H9 (cell line): ENCODE results near the gene TRIM40. TPM values are rescaled to one million over a fixed set of nuclear protein-coding genes. Genes with fewer than 3 reads are reported as not detected.

Experiments used
- DNase-seq: peaks from one replicate; pipeline ENCODE4 v3.0.0-alpha.2; 2017
- H2AFZ ChIP-seq: one replicate; pipeline ENCODE4 v1.6.1; 2013; ENCODE audit warnings: mild to moderate bottlenecking, low read length, control low read depth, moderate library complexity
- H2AK5ac ChIP-seq: 2 replicates; pipeline ENCODE4 v1.6.1; 2013; ENCODE audit warnings: low read length, control low read depth, mixed read lengths; ENCODE audit not compliant: insufficient read length
- H2BK120ac ChIP-seq: one replicate; pipeline ENCODE4 v1.6.1; 2013; ENCODE audit warnings: low read depth, mild to moderate bottlenecking, low read length, control low read depth, inconsistent platforms; ENCODE audit not compliant: poor library complexity, severe bottlenecking
- H2BK12ac ChIP-seq: 2 replicates; pipeline ENCODE4 v1.6.1; 2013; ENCODE audit warnings: low read length, control low read depth, mixed read lengths, low read depth; ENCODE audit not compliant: insufficient read length
- H2BK15ac ChIP-seq: 2 replicates; pipeline ENCODE4 v1.6.1; 2013; ENCODE audit warnings: low read depth, low read length, control low read depth
- H2BK20ac ChIP-seq: one replicate; pipeline ENCODE4 v1.6.1; 2013; ENCODE audit warnings: low read depth, mild to moderate bottlenecking, low read length, control low read depth, inconsistent platforms; ENCODE audit not compliant: poor library complexity, severe bottlenecking
- H2BK5ac ChIP-seq: 2 replicates; pipeline ENCODE4 v1.6.1; 2013; ENCODE audit warnings: low read length, control low read depth, mixed read lengths; ENCODE audit not compliant: insufficient read length
- H3K14ac ChIP-seq: 2 replicates; pipeline ENCODE4 v1.6.1; 2013; ENCODE audit warnings: low read length, control low read depth; ENCODE audit not compliant: insufficient read depth
- H3K18ac ChIP-seq: 2 replicates; pipeline ENCODE4 v1.6.1; 2013; ENCODE audit warnings: low read depth, mild to moderate bottlenecking, mixed read lengths, low read length, control low read depth; ENCODE audit not compliant: insufficient read length
- H3K23ac ChIP-seq: 2 replicates; pipeline ENCODE4 v1.6.1; 2013; ENCODE audit warnings: low read length, control low read depth, mixed read lengths, low read depth; ENCODE audit not compliant: insufficient read length
- H3K23me2 ChIP-seq: 2 replicates; pipeline ENCODE4 v1.6.1; 2013; ENCODE audit warnings: low read depth, mild to moderate bottlenecking, mixed read lengths, low read length, control low read depth; ENCODE audit not compliant: insufficient read length, poor library complexity, severe bottlenecking
- H3K27ac ChIP-seq: 2 replicates; pipeline ENCODE4 v1.5.1; 2013; ENCODE audit warnings: low read length, control low read depth, mixed read lengths, low read depth; ENCODE audit not compliant: insufficient read length
- H3K27me3 ChIP-seq: 2 replicates; pipeline ENCODE4 v1.6.1; 2013; ENCODE audit warnings: low read length, control low read depth, inconsistent platforms; ENCODE audit not compliant: insufficient read depth
- H3K4ac ChIP-seq: 2 replicates; pipeline ENCODE4 v1.6.1; 2013; ENCODE audit warnings: low read depth, mild to moderate bottlenecking, control low read depth, inconsistent platforms, low read length, moderate library complexity
- H3K4me1 ChIP-seq: 2 replicates; pipeline ENCODE4 v1.6.1; 2013; ENCODE audit warnings: low read length, control low read depth, inconsistent platforms; ENCODE audit not compliant: insufficient read depth
- H3K4me2 ChIP-seq: 2 replicates; pipeline ENCODE4 v1.6.1; 2013; ENCODE audit warnings: low read length, control low read depth, mixed read lengths; ENCODE audit not compliant: insufficient read length, insufficient read depth
- H3K56ac ChIP-seq: 2 replicates; pipeline ENCODE4 v1.6.1; 2013; ENCODE audit warnings: low read depth, mild to moderate bottlenecking, mixed read lengths, low read length, control low read depth; ENCODE audit not compliant: insufficient read length
- H3K79me1 ChIP-seq: 2 replicates; pipeline ENCODE4 v1.6.1; 2013; ENCODE audit warnings: low read depth, mild to moderate bottlenecking, moderate library complexity, low read length, control low read depth, inconsistent platforms; ENCODE audit not compliant: insufficient read depth, poor library complexity, severe bottlenecking
- H3K79me2 ChIP-seq: 2 replicates; pipeline ENCODE4 v1.6.1; 2013; ENCODE audit warnings: low read length, control low read depth, inconsistent platforms; ENCODE audit not compliant: insufficient read depth
- H3K9ac ChIP-seq: 2 replicates; pipeline ENCODE4 v1.6.1; 2013; ENCODE audit warnings: low read length, control low read depth, mixed read lengths; ENCODE audit not compliant: insufficient read length; ENCODE audit errors: extremely low read depth
- H3K9me3 ChIP-seq: one replicate; pipeline ENCODE4 v1.6.1; 2013; ENCODE audit warnings: low read depth, low read length, inconsistent platforms; ENCODE audit not compliant: control insufficient read depth
- H3T11ph ChIP-seq: one replicate; pipeline ENCODE4 v1.6.1; 2013; ENCODE audit warnings: mild to moderate bottlenecking, low read length, control low read depth, inconsistent platforms
- H4K20me1 ChIP-seq: one replicate; pipeline ENCODE4 v1.6.1; 2013; ENCODE audit not compliant: control insufficient read depth, insufficient read length, insufficient read depth
- H4K5ac ChIP-seq: 2 replicates; pipeline ENCODE4 v1.6.1; 2013; ENCODE audit warnings: low read depth, mild to moderate bottlenecking, mixed read lengths, low read length, control low read depth; ENCODE audit not compliant: insufficient read length
- H4K8ac ChIP-seq: replicated peaks from 2 replicates; pipeline ENCODE4 v1.6.1; 2013; ENCODE audit warnings: low read length, control low read depth, mixed read lengths, low read depth; ENCODE audit not compliant: insufficient read length
- H4K91ac ChIP-seq: 2 replicates; pipeline ENCODE4 v1.6.1; 2013; ENCODE audit warnings: low read depth, mild to moderate bottlenecking, moderate library complexity, mixed read lengths, low read length, control low read depth; ENCODE audit not compliant: insufficient read length
- H3K27ac Mint-ChIP-seq, 3 experiments: 2 replicates in 2 of 3; 3 replicates in 1 of 3; pipeline ENCODE4 v1.8.0; 2020 to 2021; ENCODE audit warnings: mixed read lengths in 3 of 3, mild to moderate bottlenecking in 1 of 3, moderate library complexity in 1 of 3
- H3K27me3 Mint-ChIP-seq: 2 replicates; pipeline ENCODE4 v1.8.0; 2021; ENCODE audit warnings: low read depth, mild to moderate bottlenecking, moderate library complexity, mixed read lengths
- H3K36me3 Mint-ChIP-seq, 3 experiments: 2 replicates in 2 of 3; 3 replicates in 1 of 3; pipeline ENCODE4 v1.8.0; 2020 to 2021; ENCODE audit warnings: low read depth in 3 of 3, mixed read lengths in 3 of 3; ENCODE audit not compliant: insufficient read depth in 1 of 3
- H3K4me1 Mint-ChIP-seq, 2 experiments: 2 replicates each; pipeline ENCODE4 v1.8.0; 2020; ENCODE audit warnings: mixed read lengths in 2 of 2
- H3K4me3 Mint-ChIP-seq, 2 experiments: 2 replicates in 1 of 2; 3 replicates in 1 of 2; pipeline ENCODE4 v1.8.0; 2020 to 2021; ENCODE audit warnings: mild to moderate bottlenecking in 2 of 2, mixed read lengths in 2 of 2, moderate library complexity in 1 of 2
- H3K9me3 Mint-ChIP-seq, 2 experiments: 2 replicates in 1 of 2; 3 replicates in 1 of 2; pipeline ENCODE4 v1.8.0; 2020; ENCODE audit warnings: mild to moderate bottlenecking in 2 of 2, mixed read lengths in 2 of 2, moderate library complexity in 1 of 2
- CTCF ChIP-seq: fragments of 200-600 bp; sonication (generic); conservative IDR thresholded peaks from 3 replicates; pipeline ENCODE4 v1.8.0; 2021; ENCODE audit warnings: antibody characterized with exemption, mild to moderate bottlenecking
- WGBS: extraction: QIAGEN DNeasy Blood & Tissue Kit; methylation state at CpG from one replicate; pipeline ENCODE4 v1.1.7; 2013; ENCODE audit warnings: missing lambda C conversion rate, low lambda C conversion rate, mixed read lengths; ENCODE audit not compliant: insufficient read length; ENCODE audit errors: extremely low coverage; 5-methylcytosine and 5-hydroxymethylcytosine counted together
- total RNA-seq: library from RNA; stranded (reverse); gene quantifications from 2 replicates; pipeline ENCODE4 v1.2.1, GENCODE V29; 2021

TRIM40 gene
- total RNA-seq, 1 experiment from 2014 or later, result not detected

GRCh38 chr6:30154709-30155519 lies 19.0 kb downstream of the TRIM40 start:
- WGBS, result no CpG with 5 or more reads among the region's 12 CpGs
- H2BK12ac ChIP-seq, result no peak overlapping the region
- no peak overlapping the region for H4K8ac ChIP-seq
- H3K4ac ChIP-seq, result no peak overlapping the region
- no peak overlapping the region for H3K27ac ChIP-seq
- H3K9ac ChIP-seq, result no peak overlapping the region
- H3K23ac ChIP-seq, result no peak overlapping the region
- H3K79me1 ChIP-seq, result no peaks in the 10 kb centered on the region
- no peak overlapping the region for H3K18ac ChIP-seq
- H4K20me1 ChIP-seq, result no peaks in the 10 kb centered on the region
- no peak overlapping the region for H3K4me2 ChIP-seq
- no peak overlapping the region for H2BK20ac ChIP-seq
- DNase-seq, result no peak
- H3K27ac Mint-ChIP-seq, result no peak overlapping the region
- H3K9me3 ChIP-seq, result no peaks in the 10 kb centered on the region
- H3K14ac ChIP-seq, result no peak overlapping the region
- H2BK15ac ChIP-seq, result no peak overlapping the region
- H4K91ac ChIP-seq, result no peak overlapping the region
- H3K4me3 Mint-ChIP-seq, result no peak overlapping the region
- peaks cover 72% of the 10 kb centered on the region for H3K27me3 Mint-ChIP-seq
- no peaks in the 10 kb centered on the region for H3K27me3 ChIP-seq
- no peaks in the 10 kb centered on the region for H3K23me2 ChIP-seq
- peaks cover 2% of the 10 kb centered on the region in 2 experiments; a peak in 1 of 4 replicates for H3K4me1 Mint-ChIP-seq
- no peaks in the 10 kb centered on the region for H3K36me3 Mint-ChIP-seq
- no peaks in the 10 kb centered on the region for H3K79me2 ChIP-seq
- H2AFZ ChIP-seq, result no peak overlapping the region
- no peak overlapping the region for H2BK120ac ChIP-seq
- no peak for TF ChIP-seq CTCF
- no peaks in the 10 kb centered on the region for H3K9me3 Mint-ChIP-seq
- no peak overlapping the region for H2BK5ac ChIP-seq
- no peak overlapping the region for H3T11ph ChIP-seq
- H3K4me1 ChIP-seq, result no peaks in the 10 kb centered on the region
- no peak overlapping the region for H3K56ac ChIP-seq
- H4K5ac ChIP-seq, result no peak overlapping the region
- no peak overlapping the region for H2AK5ac ChIP-seq
